GM21390 (cell line): Measurements from ENCODE around the gene MACROD2.
"Not testable (repeated sequence)": the region's sequence is repeated elsewhere in the genome, so short reads cannot be mapped to it uniquely, and the experiment has no call there.

Source experiments
- ATAC-seq: cut with Tn5 transposase; IDR thresholded peaks from one replicate; pipeline ENCODE4 v1.9.1; 2021; ENCODE audit not compliant: unreplicated experiment

MACROD2 gene

DNA sequence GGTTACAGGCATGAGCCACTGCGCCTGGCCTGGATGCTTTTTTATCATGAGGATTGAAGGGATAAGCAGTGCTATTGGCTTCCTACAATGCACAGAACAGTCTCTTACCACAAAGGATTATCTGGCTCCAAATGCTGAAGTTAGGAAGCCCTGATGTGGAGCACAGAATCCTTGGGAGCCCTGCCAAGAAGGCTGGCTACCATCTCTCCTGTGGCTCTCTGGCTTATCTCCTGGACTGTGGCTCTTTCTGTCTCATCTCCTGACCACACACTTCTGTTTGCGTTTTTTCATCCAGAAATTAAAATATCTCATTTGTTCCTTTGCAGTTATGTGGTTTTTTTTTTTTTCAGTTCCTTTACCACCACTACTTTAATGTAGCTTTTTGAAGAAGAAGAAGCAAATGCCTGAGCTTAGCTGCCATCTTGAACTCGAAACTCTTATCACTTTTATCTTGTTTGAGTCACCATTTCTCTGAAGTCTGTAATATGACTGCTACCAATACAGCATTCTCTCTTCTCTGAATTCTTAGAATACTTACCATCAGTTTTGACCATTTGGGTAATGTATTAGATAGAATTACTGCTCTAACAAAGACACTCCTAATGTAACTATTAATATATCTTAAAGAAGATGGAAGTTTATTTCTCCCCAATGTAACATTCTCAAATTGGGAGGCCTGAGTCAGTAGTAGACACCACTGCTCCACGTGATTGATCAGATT lies 1533.2 kb downstream of the MACROD2 start:
- no peak for ATAC-seq

DNA sequence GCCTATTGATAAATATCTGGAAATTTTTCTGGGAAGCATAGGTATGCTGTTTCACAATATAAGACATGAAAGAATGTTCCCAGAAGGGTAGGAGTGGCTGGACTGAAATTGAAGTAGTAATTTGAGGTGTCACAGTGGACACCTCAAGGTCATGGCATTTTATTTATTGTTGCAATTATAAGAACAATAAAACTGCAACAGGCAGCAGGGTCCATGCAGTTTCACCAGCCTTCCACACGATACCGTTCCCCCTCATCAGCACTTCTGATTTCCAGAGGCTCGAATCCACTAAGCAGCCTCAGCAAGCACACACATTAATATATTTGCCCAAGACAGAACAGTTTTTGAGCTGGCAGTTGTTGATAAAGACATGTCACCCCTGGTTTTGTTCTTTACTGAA lies 1540.5 kb downstream of the MACROD2 start:
- no peak for ATAC-seq

DNA sequence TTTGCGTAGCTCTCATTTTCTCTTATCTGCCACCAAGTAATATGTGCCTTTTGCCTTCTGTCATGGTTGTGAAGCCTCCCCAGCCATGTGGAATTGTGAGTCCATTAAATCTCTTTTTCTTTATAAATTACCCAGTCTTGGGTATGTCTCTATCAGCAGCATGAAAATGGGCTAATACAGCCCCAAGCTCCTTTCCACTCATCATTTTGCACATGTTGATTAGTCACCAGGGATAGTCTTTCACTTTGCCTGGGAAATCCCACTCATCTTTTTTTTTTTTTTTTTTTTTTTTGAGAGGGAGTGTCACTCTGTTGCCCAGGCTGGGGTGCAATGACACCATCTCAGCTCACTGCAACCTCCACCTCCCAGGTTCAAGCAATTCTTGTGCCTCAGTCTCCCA lies 1541.9 kb downstream of the MACROD2 start:
- not testable (repeated sequence) for ATAC-seq

DNA sequence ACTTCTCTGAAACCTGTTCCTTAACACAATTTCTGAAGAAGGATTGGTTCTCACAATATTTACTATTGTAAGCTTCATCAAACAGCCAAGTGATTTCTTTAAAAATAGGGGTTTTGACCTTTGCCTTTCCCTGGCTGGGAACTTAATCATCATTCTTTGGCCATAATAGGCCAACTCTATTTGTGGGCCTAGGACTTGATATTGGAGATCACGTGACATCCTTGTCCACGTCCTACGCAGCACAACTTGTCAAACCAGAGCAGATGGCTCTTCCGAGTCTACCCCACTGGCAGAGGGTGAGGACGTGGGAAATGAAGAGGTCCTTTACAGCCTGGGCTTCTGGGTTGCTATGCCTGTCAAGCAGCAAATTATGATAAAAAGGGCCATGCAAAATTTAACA lies 1547.3 kb downstream of the MACROD2 start:
- ATAC-seq = no peak

DNA sequence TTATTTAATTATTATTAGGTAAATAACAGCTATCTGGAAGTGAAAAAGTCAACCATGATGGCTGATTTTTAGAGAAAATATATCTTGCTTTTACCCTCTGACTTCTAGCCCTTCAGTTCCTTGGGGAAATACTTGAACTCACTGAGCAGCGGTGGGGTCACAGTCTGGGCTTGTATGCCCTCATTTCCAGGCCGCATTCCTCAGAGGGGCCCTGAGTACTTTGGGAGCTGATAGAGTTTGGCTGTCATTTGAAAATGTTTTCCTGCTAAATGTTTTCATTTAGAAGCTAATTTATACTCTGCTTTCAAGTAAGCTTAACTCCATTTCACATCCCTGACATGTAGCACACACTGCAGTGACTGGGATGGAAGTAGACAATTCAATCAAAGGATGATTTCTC lies 1549.4 kb downstream of the MACROD2 start:
- no peak for ATAC-seq

DNA sequence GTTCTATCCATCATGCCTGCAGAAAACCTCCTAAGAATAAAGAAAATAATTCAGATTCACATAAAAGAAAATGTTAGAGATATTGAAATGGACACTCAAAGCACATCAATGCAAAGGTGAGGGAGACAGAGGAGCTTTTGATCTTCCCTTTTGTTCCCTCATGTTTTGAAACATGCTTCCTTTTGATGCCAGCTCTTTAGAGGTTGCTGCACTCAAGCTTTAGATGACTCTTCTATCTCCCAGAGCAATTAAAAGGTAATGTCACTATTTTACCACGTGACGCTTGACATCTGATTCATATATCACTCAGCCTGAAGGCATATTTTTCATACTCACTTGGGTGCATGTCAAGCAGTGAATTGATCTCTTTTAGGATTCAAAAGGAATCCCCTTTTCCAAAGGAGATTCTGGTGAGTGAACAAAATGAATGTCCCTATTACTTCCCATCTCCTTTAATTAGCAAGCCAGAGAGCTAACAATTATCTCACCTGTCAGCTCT lies 1551.3 kb downstream of the MACROD2 start:
- no peak for ATAC-seq

DNA sequence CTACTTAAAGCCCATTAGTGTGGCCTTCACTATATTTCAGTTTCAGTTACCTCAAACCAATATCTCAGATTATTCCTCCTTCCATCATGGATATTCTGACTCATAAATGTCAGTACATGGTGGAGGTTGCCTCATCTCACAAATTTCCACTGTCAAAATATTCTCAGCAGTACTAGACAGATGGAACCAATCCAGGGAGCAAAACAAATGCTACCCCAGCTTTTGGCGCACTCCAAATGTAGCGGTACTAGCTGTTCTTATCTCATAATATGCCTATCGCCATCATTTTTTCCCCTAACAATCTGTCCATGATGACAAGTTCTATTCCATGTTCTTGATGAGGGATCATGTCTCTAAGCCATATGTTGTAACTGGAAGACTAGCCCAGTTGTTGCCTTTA lies 1551.8 kb downstream of the MACROD2 start:
- no peak for ATAC-seq

DNA sequence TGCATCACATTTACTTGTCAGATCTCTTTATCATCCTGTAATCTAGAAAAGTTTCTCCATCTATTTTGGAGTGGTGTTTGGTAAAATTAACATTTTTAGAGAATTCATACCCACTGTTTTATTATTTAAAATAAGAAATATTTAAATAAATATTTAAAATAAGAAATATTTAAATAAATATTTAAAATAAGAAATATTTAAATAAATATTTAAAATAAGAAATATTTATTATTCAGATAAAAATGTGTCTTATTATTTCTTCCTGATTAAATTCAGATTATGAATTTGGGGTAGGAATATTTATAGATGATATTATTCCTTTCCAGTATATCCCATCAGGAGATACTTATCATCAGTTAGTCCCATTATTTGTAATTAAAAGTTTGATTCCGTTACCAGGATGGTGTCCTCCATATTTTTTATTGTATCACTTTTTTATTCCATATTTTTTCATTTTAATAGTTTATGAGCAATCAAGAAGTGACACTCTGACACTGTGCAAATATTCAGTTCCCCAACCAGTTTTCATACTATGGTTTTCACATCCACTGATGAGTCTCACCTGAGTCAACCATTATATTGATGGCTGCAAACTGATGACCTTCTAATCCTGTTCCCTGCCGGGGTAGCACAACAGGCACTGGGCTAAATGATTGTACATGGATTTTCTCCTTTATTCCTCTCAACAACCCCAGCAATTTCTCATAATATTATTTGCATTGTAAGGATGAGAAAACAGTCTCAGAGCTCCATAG lies 1555.0 kb downstream of the MACROD2 start:
- ATAC-seq = no peak

DNA sequence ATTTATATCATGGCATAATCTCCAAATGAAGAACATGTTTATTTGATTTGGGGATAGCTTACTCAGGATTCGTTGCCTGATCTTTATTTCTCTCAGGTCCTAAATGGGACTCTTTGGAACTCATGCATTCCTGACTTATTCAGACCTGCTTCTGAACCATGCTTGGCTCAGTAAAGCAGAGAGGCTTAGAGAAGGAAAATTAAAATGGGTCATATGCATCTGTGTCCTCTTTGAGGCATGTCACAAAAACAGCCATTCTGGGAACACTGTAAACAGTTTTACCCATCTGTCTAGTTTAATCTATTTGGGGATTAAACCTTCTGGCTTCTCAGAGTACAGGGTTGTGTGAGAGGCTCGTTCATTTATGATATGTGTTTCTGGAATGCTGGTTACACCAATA lies 1560.6 kb downstream of the MACROD2 start:
- no peak for ATAC-seq

DNA sequence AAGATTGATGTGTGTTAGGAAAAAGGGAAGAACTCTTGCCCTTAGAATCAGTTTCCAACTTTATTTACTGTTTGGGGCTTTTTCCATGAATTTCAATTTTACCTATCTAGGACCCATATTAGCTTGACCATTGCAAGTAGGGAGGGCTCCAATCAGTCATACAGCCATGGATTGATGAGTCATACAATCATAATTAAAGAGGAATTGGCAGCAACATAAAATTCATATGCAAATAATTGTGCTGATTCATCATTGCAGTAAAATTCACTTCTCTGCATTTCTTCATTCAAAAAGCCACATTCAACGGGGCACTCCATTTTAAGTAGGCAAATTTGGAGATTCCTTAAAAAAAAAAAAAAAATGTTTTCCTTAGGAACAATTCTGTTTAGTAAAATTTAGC lies 1561.6 kb downstream of the MACROD2 start:
- no peak for ATAC-seq

DNA sequence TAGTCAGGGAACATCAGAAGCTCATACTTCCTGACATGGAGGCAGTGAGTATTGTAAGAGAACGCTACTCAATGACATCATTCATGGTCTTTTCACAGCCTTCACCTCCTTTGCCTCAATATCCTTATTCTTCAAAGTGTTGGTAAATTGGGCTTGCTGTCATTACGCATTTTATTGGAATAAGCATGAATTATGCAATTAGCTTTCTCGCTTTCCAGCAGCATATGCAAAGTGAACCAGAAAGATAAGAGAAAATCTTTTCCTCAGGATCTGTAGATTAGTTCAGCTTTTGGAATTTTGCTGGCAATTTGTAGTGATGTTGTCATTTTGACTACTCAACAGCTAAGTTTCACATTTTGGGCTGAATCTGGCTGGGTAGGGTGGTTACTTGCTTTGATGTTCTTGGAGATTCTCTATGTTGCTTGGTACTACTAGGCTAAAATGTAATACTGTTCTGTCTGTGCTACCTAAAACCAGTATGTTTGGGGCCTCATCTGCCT lies 1565.8 kb downstream of the MACROD2 start:
- no peak for ATAC-seq

DNA sequence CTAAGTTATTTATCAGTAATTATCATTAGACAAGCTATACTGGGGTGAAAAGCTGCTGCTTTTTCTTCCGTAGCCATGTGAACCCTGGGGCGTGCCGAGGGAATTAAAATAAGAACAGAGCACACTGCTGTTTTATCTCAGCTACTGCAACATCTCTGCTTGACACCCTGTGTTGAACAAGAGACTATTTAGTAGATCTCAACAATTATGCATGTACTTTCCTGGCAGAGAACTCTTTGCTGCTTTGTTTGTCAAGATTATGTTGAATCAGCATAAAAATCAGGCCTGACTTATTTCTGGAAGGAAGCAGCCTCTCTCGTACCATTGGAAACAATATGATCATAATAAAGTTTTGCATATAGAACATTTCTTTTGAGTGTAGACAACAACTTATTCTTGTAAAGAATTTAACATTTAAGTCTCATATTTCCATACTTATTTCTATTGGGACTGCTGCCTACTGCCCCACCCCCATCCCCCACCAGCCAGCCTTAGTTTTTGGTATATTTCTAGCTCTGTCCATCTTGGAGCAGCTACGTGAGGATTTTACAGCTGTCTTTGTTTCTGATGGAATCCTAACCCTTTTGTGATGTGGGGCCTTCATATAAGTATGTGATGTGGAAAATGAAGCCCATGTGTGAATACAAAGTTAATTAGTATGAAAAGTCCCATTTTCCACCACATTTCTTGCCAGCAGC lies 1566.5 kb downstream of the MACROD2 start:
- ATAC-seq = no peak

DNA sequence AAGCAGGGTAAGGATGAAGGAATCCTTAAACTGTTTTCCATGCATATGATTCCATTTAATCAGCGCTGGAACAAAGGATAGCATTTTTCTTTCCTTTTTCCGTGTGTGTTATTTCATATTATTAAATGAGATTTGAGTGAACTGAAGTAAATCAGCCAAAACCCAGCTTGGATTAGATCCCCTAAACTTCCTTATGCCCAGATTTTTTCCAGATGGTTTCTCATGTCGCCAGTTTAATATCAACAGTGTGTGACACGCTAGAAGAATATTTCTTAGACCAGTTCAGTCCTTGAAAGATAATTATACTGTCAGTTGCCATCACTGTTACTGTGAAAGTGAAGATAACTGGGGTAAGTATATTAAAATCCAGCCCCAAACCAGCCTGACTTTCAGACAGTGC lies 1568.5 kb downstream of the MACROD2 start:
- no peak for ATAC-seq

DNA sequence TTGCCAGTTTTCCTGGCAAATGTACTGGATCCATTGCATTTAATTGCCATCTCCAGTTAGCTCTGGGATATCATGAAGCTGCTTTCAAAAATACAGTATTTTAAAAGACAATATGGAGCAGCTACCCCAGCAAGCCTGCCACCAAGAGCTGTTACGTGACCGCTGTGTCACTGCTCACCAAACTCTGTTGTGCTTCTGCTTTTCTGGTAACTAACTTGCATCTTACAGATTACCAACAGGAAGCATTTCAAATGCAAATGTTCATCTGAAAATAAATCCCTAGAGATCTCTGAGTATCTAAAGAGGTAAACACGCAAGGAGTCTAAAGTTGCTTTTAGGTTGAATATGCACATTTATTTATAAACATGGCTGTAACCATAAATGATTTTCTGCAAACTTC lies 1569.7 kb downstream of the MACROD2 start:
- peak; percentile 84 for ATAC-seq

DNA sequence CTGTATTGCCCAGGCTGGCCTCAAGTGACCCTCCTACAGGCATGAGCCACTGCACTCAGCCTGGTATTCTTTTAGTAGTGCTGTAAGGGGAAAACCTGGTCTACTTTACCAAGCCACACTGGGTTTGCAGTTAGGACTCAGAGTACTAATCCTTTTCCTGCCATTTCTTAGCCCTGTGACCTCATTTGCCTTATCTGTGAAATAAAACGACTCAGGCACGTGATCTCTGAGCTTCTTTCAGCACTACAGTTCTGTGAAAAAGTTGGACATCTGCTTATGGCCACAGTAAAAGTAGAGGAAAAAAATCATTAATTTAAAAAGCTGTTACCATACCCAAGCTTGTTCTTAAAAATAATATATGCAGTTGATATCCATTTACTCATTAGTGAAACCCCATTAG lies 1570.5 kb downstream of the MACROD2 start:
- ATAC-seq = no peak

DNA sequence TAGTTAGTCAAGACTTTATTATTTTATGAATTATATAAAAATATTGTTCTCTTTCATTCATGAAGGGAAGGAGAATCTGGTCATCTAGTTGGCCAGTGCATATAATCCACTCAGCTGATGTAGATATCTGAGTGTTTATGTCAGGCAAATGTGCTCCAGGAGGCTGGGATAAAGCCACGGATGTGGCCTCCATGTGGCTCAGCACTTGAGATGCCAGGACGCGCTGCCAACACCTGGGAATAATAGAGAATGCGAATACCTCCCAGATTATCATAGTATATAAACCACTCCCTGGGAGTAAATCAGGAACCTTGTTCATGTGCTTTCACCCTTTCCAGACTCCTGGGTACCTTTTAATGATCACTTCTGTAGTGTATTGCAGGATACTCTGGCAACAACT lies 1571.9 kb downstream of the MACROD2 start:
- no peak for ATAC-seq

DNA sequence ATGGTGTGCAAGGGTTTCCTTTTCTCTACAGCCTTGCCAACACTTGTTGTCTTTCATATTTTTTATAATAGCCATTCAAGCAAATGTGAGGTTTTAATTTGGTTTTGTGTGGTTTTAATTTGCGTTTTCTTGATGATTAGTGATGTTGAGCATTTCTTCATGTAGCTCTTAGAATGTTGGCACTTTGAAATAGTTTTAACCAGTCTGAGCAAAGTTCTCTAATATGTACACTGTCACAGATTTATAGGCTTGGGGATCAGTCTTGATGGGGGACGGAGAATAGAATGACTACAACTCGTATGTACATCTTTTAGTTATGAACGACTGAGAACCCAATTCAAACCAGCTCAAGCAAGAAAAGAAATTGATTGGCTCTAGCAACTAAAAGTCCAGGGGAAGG lies 1574.8 kb downstream of the MACROD2 start:
- no peak for ATAC-seq

DNA sequence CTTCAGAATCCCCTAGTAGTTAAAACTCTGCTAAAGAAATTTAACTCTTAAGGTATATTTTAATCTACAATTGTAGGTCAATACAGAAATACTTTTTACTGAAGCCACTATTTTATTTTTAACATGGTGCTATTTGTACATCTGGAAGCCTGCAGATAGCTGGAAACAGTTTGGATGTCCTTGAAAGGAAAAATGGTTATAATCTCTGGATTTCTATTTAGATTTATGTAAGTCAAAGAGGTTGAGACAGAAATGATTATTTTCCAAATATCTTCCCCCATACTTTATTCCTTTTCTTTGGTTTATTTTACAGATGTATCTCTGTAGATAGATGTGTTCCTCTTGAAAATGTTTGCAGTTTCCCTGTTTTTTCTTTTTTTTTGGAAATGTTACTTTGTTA lies 1575.7 kb downstream of the MACROD2 start:
- no peak for ATAC-seq

DNA sequence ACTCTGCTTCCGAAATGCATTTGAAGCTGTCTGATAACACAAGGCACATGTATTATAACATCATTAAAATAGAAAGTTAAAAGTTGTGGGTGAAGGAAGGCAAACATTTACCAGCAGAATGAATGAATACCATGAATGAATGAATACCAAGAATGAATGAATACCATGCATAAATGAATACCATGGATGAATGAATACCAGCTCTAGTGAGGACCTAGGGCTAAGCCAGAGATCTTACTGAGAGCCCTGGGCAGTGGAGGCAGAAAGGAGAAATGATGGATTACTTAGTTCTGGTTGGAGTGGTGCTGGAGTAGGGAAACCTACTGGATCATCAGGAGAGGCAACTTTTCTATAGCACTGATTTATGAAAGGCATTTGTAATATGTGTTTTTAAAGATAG lies 1579.9 kb downstream of the MACROD2 start:
- ATAC-seq = no peak

DNA sequence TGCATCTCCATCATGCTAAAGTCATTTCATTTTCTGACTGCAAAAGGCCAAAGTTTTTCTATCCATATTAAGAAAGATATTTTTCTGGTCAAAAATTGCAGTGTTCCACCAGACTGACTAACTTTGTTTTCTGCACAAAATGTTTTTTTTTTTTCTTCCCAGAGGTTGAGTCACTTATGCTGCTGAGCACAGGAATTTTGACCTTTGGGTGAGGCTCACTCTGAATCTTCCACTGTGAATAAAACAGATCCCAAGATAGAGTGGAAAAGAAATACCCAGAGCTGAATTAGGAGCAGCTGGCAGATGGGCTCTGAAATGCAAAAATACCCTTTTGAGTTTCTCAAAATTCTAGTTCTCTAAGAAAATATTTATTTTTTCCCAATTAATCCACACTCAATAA lies 1581.1 kb downstream of the MACROD2 start:
- ATAC-seq = no peak

DNA sequence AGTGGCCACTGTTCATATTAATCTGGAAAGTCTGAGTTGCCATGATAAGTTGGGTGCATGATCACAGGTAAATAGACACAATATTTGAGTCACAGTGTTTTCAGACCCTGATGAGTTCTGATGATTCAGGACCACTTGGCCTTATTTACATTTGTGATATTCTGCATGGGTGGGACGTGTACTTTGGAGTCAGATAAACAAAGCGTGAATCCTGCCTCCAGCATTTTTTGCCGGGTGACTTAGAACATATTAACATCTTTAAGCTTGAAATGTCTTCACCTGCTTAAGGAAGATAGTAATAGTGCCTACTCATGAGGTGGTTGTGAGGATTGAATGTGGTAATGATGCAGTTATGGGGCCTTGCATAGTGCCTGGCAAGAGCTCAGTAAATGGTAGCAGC lies 1582.8 kb downstream of the MACROD2 start:
- no peak for ATAC-seq

DNA sequence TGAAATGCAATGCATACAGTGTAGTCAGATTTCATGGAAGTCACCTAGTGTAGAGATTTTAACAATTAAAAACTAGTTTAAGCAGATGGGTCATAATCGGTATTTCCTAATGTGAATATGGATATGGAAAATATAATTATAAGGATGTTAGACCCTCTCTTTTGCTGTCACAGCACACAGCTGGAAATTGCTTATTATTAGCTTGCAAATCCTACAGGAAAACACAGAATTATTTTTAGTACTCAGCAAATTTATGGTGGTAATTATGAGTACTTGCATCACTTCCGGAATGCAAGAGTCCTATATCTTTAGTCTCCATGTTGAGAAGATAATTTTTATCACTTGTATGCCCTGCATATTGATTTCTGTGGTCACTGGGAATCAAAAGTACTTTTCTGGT lies 1584.4 kb downstream of the MACROD2 start:
- ATAC-seq = no peak
